HG03558 (cell line): Measurements from ENCODE around the gene PDE3B.
"Not testable (repeated sequence)": the region's sequence is repeated elsewhere in the genome, so short reads cannot be mapped to it uniquely, and the experiment has no call there.

ENCODE experiments used
- ATAC-seq: cut with Tn5 transposase; IDR thresholded peaks from one replicate; pipeline ENCODE4 v1.9.1; 2021; ENCODE audit warnings: moderate number of reproducible peaks; ENCODE audit not compliant: unreplicated experiment; ENCODE audit errors: extremely low read depth

Gene PDE3B

DNA sequence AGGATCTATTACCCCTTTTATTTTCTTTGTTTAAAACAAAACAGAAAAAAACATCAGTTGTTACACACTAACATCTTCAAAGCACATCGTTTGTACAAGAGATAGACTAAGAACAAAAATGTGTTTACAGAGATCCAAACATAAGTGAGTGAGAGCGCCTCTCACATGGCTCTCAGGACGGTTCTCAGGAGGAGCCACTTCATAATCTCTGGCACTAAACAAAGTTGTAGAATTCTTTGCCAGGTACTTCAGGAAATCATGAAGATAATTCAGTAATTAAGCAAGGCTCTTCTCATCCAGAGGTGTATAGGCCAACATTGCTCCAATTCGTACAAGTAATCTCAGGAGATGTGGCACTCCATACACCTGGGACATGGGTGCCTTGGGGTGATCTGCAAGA lies 29.8 kb downstream of the PDE3B start:
- no peak for ATAC-seq

DNA sequence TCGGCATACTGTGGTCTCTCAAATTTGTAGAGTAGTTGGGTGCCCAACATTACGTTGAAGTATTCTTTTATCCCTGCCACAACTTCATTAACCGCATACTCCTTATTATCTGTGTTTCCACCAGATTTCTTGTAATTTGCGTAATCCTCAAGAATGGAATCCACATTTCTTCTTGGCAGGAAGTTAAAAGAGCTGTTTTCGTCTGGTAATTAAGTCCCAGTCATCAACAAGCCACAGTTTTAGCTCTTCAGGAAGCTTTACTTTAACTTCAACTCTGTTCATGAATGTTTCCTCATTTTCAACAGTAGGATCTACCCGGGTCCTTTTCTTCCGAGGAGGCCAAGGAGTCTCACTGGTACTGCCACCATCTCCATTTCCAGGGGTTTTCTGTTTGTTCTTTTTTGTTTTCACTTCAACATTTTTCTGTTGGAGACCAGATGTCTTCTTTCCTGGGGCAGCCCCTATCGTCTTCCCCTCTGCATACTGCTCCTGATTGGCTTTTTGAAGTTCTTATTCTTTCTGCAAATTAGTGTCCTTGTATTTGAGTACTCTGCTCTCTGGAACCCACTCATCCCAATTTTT lies 30.3 kb downstream of the PDE3B start:
- ATAC-seq, result no peak

DNA sequence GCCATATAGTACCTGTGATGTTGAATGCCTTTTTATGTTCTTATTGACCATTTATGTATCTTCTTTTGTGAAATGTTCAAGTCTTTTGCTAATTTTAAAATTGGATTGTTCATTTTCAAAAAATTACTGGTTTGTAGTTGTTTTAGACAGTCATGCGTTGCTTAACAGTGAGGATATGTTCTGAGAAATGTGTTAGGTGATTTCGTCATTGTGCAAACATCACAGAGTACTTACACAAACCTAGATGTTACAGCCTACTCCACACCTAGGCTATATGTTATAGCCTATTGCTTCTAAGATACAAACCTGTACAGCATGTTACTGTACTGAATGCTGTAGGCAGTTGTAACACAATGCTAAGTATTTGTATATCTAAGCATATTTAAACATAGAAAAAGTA lies 32.5 kb downstream of the PDE3B start:
- no peak for ATAC-seq

DNA sequence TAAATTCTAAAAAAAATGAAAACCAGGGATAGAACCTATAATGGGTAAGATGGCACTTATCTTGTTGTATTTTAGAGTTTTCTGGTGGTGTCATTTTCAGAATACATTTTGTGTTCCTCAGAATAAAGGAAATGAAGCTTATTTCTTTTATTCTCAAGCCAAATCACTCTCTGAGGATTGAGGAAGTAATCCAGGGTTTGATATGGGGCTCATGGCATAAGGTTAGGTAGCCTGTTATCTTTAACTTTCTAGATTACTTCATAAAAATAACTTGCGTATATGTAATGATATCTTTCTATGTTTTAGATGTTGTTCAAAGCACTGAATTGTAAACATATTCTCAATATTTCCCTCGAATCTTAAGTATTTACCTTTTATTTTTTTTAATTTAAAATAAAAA lies 33.5 kb downstream of the PDE3B start:
- ATAC-seq, result no peak

DNA sequence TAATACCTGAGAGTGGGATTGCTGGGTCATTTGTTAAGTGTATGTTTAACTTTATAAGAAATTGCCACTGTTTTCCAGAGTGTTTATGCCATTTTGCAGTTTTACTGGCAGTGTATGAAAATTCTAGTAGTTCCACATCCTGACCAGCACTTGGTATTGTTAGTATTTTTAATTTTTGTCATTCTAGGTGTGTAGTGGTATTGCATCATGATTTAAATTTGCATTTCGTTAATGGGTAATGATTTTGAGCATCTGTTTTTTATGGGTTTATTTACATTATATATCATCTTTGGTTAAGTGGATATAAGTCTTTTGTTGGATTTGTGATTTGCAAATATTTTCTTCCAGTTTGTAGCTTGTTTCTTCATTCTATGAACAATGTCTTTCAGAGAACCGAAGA lies 34.7 kb downstream of the PDE3B start:
- ATAC-seq, result no peak

DNA sequence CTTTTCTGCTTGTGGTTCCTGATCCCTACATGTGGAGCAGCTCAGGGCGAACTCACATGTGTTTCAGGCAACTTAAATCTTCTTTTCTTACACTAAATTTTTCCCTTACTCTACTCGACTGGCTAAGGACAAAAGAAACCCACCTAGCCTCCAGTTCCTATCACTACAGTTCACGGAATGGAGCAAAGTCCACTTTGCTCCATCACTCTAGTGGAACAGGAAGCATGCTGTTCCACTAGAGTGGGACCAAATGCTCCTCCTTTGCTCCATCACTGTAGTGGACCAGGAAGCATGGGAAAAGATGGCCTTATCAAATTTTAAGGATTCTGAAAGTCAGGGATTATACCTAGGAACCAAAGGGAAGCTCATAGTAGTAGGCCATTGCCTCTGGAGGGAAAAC lies 36.1 kb downstream of the PDE3B start:
- ATAC-seq, result no peak

DNA sequence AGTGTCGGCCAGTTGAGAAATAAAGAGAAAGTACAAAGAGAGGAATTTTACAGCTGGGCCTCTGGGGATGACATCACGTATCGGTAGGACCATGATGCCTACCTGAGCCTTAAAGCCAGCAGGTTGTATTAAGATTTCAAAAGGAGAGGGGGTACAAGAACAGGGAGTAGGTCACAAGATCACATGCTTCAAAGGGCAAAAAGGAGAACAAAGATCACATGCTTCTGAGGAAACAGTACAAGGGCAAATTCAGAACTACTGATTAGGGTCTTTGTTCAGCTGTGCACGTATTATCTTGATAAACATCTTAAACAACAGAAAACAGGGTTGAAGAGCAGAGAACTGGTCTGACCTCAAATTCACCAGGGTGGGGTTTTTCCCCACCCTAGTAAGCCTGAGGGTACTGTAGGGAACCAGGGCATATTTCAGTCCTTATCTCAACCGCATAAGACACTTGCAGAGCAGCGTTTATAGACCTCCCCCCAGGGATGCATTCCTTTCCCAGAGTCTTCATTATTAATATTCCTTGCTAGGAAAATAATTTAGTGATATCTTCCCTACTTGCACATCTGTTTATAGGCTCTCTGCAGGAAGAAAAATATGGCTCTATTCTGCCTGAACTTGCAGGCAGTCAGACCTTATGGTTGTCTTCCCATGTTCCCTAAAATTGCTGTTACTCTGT lies 40.8 kb downstream of the PDE3B start:
- not testable (repeated sequence) for ATAC-seq

DNA sequence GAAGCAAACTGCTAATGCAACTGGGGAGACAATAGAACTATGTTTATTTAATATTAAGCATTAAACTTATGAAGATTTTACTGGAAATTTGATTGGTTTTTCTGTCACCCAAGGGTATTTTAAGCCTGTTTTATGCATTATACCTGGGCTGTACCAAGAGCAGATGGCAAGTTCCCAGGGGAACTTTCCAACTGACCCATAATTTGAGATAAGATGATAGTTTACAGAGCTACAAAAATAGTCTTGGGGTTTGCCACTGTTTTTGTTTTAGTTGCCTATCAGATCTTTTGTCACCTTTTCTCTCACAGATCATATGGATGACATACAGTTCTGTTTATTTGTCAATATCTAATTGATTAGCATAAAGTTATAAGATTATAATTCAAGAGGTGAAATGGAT lies 43.9 kb downstream of the PDE3B start:
- ATAC-seq, result no peak

DNA sequence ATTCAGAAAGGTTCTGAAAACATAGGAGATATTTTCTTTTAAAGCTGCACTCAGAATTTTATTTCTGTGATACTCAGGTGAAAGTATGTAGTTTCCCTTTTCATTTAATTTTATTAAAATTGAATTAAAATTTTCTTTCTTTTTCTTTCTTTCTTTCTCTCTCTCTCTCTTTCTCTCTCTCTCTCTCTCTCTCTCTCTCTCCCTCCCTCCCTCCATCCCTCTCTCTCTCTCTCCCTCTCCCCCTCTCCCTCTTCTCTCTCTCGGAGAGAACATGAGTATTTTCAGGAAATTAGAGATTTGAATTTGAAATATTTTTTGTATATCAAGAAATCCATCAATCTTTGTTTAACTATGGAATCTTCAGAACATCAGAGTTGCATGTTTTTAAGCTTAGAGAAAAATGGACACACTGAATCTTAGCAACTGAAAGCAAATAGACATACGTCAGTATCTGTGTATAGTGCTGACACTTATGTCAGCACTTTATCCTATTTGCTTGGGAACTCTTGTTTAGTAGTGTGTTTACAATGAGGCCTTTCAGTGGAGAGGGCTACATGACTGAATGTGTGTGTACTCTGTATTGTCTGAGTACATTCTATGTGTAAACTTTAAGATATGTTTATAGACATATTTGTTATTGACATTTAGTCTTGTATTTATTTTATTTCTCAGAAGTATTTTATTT lies 44.5 kb downstream of the PDE3B start:
- no peak for ATAC-seq

DNA sequence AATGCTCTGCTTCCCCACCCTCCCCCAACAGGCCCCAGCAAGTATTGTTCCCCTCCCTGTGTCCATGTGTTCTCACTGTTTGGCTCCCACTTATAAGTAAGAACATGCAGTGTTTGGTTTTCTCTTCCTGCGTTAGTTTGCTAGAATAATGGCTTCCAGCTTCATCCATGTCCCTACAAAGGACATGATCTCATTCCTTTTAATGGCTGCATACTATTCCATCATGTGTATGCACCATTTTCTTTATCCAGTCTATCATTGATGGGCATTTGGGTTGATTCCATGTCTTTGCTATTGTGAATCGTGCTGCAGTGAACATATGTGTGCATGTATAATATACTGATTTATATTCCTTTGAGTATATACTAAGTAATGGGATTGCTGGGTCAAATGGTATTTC lies 52.1 kb downstream of the PDE3B start:
- not testable (repeated sequence) for ATAC-seq

DNA sequence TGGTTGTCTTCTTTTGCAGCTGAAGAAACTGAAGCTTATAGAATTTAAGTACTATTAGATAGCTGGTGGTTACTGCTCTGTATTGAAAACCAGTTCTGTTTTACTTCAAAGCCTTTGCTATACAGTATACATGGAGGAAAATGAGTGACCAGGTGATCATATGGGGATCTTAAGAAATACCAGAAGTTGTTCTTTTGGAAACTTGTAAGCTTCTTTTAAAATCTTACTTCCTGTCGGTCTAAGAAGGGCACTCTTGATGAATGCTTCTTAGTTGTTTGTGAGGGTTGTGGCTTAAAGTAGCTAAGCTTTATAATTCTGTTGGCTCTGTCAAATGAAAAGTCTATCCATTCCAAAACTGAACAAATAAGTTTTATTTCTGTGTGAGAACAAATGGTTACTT lies 55.2 kb downstream of the PDE3B start:
- ATAC-seq, result no peak

DNA sequence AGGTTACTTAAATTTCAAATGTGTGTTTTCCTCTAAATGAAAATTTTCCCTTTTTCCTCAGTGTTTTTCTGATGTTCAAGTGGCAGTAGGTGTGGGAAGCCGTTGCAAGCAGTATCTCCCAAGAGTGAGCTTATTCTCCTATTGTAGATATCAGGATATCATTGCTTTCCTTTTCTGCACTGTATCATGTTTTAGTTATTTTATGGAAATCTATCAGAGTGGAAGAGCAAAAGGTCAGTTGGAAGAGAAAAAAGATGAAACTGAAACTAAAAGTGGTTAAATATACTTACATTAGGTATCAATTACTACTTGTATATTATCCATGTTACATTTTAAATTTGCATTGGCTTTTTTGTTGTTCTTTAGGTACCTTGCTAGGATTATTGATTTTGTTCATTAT lies 57.0 kb downstream of the PDE3B start:
- no peak for ATAC-seq

DNA sequence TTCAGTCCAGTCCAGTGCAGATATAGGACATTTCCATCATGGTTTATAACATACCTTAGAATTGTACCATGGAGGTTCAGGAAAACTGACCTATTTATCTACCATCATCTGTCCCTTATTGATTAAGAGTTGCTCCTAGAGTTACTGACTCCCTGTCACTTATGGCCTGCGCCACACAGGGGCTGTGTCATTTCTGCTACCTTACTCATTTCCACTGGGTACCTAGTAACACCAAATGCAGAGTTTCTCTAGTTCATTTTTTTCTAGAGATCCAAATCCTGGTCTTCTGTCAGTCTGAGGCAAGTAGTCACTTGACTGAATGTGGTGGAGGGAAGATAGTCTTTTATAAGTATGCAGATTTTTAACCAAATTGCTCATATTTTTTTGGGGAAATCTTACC lies 59.2 kb downstream of the PDE3B start:
- ATAC-seq, result no peak

DNA sequence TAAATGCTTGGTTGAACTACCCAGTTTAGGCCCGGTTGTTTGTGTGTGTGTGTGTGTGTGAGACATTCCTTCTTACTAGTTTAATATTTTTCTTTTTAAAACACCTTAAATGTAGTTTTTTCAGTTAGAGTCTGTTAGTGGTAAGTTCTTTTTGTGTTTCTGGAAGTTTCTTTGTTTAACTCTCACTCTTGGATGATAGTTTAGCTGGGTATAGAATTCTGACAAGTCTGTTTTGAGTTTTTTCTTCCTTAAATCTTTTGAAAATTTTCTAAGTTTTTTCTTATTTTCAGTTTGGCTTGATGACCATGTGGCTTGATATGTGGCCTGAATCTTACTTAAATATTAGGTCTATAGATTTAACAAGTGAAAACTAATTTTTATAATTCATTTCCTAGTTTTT lies 60.1 kb downstream of the PDE3B start:
- no peak for ATAC-seq

DNA sequence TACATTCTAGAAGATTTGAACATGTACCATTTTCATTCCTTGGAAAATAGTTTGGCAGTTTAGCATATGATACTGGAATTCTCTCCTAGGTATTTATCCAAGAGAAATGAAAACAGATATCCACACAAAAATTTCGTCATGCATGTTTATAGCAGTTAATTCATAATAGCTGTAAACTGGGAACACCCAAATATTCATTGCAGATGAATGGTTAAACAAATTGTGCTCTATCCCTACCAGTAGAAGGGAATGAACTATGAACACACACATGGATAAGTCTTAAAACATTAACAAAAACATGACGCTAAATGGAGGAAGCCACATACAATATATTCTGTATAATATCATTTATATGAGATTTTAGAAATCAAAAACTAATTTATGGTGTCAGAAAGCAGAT lies 61.5 kb downstream of the PDE3B start:
- no peak for ATAC-seq

DNA sequence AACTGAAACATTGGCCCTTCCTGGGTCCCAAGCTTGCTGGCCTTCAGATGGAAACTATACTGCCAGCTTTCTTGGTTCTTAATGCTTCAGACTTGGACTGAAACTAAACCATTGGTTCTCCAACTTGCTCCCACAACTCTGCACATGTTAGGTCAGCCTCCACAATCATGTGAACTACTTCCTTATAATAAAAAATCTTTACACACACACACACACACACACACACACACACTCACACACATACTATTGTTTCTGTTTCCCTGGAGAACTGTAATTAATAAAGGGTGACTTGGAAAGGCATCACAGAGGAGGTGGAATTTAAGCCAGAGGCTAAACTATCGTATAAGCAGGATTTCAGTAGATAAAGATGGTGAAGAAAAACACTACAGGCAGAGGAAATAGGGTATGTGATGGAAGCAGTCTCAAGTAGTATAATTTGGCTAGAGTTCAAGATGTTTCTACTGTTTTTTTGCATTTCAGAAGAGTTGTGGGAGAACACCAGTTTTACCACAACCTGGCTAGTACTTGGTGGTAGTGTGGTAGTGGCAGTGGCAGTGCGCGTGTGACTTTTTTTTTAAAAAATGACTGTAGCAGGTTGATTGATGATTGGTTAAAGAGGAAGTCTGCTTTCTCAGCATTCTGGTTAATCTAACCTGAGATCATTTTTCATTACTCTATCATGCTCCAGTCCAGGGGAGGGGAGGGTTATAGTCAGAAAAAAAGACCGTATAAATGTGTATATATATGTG lies 70.1 kb downstream of the PDE3B start:
- no peak for ATAC-seq

DNA sequence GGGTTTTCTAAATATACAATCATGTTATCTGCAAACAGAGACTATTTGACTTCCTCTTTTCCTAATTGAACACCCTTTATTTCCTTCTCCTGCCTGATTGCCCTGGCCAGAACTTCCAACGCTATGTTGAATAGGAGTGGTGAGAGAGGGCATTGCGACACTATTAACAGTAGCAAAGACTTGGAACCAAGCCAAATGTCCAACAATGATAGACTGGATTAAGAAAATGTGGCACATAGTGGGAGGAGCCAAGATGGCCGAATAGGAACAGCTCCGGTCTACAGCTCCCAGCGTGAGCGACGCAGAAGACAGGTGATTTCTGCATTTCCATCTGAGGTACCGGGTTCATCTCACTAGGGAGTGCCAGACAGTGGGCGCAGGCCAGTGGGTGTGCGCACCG lies 72.1 kb downstream of the PDE3B start:
- not testable (repeated sequence) for ATAC-seq

DNA sequence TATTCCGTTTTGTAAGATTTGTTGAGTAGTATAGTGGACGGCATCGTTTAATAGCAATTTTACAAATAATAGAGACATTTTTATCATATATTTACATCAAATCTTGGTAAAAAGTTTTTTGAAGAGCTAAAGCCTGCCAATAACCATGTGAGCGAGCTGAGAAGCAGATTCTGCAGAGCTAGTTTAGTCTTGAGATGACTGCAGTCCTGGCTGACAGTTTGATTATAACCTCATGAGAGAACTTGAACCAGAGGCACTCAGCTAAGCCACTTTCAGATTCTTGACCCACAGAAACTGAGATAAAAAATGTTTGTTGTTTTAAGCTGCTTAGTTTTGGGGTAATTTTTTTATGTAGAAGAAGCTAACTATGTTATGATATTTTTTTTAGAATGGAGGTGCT lies 78.9 kb downstream of the PDE3B start:
- no peak for ATAC-seq

DNA sequence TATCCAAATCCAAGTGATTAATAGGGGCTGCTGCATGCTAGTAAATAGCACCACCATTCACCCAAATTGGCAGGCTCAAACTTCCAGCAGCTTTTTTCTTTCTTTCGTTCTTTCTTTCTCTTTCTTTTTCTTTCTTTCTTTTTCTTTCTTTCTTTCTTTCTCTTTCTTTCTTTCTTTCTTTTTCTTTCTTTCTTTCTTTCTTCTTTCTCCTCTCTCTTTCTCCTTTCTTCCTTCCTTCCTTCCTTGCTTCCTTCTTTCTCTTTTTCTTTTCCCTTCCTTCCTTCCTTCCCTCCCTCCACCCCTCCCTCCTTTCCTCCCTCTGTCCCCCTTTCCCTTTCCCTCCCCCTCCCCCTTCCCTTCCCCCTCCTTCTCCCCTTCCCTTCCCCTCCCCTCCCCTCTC lies 81.5 kb downstream of the PDE3B start:
- ATAC-seq, result no peak

DNA sequence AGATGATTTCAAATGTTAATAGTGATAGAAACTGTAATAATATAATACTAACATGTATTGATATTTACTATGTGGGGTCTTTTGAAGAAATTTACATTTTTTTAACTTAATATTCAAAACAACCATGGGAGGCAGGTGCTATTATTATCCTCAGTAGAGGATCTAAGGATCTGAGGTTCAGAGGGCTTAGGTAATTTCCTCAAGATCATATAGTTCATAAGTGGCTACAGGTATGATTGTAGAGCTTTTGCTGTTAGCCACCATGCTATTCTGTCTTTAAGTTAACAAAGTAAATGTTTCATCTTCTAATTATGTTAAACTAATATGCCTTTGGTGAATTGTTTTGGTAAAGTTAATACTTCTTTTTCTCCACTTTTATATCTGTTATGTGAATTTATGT lies 83.6 kb downstream of the PDE3B start:
- ATAC-seq, result no peak

DNA sequence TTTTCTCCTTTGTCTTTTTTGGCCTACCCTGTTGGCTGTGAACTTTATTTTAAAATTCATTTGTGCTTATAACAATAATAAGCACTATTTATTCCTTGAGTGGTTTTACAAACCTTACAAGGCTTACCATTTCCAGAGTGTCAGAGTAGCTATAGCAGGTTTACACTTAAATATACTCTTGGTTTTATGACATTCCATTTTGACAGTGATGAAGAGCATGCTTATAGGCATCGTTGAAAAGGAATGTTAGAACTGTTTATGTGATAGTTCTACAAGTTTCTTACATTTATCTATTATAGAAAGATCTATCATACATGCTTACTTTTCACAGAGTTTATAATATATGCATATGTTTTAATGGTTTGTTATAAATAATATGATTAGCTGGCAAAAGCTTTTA lies 84.1 kb downstream of the PDE3B start:
- ATAC-seq, result no peak
